ENCODE results near the gene BTBD3. TPM values are rescaled to one million over a fixed set of nuclear protein-coding genes. Genes with fewer than 3 reads are reported as not detected.

BTBD3 gene
- total RNA-seq (2014; rRNA removed; shearing (Covaris generic)), result 29.6 and 35.8 TPM in 2 replicates

DNA sequence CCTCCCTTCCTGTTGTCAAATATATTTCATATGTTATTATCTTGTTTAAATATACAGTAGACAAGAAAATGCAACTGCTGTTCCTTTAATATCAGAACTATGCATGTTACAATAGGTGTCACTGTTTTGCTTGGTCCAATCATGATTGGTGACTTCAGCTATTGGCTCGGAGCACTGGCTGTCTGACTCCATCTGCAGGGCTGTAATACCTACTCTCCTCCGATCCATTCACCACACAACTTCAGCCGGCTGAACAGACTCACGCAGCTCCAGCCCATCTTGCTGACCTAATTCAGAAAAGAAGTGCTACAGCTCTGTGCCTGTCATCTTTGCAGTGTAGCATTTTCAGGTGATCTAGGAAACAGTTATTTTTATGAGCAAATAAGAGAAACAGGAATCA is at the start of gene BTBD3:
BTBD3 (plus strand) TSS at position 231 of the 400 bp plus-strand sequence. CDS start 383 bp downstream, outside the sequence.
- no peak for DNase-seq (ENCODE audit: low spot score)

DNA sequence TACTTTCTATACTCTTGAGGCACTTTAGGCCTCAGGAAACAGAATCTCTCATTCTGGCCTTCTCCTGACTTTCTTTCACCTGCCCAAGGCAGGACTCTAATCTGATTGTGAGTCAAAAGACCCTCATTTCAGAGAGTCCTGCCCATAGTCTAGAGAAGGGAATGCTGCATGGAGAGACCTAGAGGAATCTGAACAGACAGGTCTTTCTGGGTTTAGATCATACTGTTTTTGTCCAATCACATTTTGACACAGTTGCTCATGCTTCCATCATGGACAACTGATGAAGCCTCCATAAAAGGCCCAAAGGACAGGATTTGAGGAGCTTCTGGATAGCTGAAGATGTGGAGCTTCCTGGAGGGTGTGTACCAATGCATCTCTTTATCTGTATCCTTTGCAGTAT is 48.1 kb upstream of the BTBD3 start:
- DNase-seq (ENCODE audit: low spot score), result no peak

DNA sequence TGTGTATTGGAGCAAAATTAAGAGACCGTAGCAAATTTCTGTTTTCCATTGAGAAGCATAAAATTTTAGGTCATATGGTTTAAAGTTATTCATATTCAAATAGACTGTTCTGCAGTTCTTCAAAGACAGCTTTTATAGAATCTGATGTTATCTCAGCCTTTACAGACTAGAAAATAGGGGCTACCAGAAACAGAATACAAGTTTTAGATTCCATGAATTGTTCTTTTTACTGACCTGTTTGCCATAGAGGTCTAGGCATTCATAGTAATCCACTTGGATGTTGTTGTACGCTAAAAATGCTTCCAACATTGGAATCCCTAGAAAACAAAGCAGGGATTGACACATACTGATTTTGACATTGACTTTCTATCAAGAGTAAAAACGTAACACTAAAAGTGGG is 47.3 kb upstream of the BTBD3 start:
- no peak for DNase-seq (ENCODE audit: low spot score)

DNA sequence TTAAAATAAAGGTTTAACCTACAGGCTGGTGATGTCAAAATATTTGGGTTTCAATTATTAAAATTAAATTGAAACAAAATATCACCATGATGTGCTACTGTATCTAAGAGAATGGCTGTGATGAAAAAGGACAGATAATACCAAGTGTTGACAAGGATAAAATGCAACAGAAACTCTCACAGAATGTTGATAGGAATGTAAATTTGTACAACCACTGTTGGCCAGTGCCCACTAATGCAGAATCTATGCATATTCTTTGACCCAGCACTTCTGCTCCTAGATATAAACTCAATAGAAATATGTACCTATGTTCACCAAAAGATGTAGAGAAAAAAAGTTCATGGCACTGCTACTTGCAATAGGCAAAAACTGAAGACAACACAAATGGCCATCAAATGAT is 41.1 kb upstream of the BTBD3 start:
- DNase-seq (ENCODE audit: low spot score), result no peak

- DNase-seq (ENCODE audit: low spot score), result peak; percentile 6
These were observed 37.0 kb upstream of the BTBD3 start for GRCh38 chr20:11880680-11881079.

GRCh38 chr20:11881449-11881848 is 36.2 kb upstream of the BTBD3 start:
- DNase-seq (ENCODE audit: low spot score), result no peak

DNA sequence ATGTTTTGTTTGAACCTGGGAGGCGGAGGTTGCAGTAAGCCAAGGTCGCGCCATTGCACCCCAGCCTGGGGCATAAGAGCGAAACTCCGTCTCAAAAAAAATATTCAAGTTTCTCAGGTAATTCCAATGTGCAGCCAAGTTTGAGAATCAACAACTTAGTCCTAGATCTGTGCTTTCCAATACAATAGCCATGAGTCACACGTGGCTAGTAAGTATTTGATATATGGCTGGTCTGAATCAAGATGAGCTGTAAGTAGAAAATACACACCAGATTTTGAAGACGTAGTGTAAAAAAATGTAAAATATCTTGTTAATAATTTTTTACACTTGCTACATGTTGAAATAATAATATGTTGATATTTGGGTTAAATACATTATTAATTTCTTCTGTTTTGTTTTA is 35.0 kb upstream of the BTBD3 start:
- no peak for DNase-seq (ENCODE audit: low spot score)

- DNase-seq (ENCODE audit: low spot score), result no peak
These were observed 29.0 kb upstream of the BTBD3 start for GRCh38 chr20:11888648-11889047.

DNA sequence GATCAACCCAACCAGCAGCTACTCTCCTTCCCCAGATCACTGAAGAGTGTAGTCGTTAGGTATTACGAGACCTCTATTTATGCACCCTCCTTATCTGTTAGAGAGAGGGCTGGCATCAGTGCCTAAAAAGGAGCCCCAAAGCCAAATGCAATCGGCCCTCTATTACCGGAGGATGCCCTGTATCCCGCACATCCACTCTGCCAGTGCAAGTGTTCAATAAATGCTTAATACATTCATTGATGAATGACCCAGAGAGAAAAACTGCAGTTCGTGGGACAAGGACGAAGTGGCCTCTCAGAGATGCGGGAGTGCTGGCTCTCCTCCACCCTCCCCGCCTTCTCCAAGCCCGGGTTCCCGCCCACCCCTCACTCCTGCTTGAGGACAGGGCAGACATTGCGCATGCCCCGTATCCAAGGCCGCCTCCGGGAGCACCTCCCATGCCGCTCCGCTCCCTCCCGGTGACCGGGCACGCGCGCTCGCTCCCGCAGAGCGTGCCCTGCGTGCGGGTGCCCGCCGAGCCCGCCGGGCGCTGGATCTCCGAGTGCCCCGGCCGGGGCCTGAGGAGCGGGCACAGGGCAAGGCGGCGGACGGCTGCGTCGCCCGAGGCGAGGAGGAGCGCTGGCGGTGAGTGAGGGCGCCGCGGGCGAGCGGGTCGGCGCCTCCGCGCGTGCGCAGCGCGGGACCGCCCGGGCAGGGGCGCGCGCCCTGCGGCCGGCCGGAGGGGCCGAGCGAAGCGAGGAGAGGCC is 27.2 kb upstream of the BTBD3 start:
- DNase-seq (ENCODE audit: low spot score), result peak; percentile 89

GRCh38 chr20:11891077-11891775 is 26.5 kb upstream of the BTBD3 start:
- peak; percentile 31 for DNase-seq (ENCODE audit: low spot score)

- peak; percentile 78 for DNase-seq (ENCODE audit: low spot score)
These were observed 25.7 kb upstream of the BTBD3 start for GRCh38 chr20:11891776-11892545.

DNA sequence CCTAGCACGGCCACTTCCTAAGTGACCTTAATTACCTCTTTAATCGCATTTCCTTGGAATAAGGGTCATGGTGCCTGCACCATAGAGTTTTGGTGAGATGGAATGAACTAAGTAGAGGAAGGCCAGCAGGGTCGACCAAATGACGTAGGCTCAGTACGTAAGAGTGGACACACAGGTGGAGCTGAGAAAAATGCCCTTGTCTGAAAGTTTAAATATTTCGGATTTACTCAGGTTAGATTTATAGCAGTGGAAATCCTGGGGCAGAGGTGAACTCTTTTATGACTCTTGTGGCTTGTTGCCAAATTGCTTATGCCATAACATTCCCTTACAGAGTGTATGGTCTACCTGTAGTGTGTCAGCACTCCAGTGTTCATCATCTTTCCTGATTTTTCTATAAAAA is 23.6 kb upstream of the BTBD3 start:
- no peak for DNase-seq (ENCODE audit: low spot score)

GRCh38 chr20:11895861-11896387 is 21.8 kb upstream of the BTBD3 start:
- DNase-seq (ENCODE audit: low spot score), result no peak

DNA sequence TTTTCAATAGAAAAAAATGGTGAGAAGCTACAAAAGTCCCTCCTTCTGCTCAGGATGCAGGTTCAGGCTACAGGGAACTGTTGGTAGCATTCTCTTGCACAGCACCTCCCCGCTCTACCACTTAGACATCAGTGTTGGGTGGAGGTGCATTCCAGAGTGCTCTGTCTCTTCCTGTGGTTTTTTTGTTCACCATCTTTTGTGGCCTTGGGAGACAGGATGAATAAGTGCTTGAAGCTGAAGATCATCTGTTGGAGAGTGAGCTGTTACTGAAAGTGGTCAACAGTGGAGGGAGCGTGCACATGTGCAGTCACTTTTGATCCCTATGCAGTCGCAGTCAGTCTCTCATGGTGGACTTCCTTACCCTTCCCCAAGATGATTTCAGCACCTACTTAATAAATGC is 16.6 kb upstream of the BTBD3 start:
- peak; percentile 94 for DNase-seq (ENCODE audit: low spot score)

- peak; percentile 35 for DNase-seq (ENCODE audit: low spot score)
These were observed 15.4 kb upstream of the BTBD3 start for GRCh38 chr20:11902285-11902697.

- no peak for DNase-seq (ENCODE audit: low spot score)
These were observed 12.1 kb upstream of the BTBD3 start for GRCh38 chr20:11905460-11906179.

DNA sequence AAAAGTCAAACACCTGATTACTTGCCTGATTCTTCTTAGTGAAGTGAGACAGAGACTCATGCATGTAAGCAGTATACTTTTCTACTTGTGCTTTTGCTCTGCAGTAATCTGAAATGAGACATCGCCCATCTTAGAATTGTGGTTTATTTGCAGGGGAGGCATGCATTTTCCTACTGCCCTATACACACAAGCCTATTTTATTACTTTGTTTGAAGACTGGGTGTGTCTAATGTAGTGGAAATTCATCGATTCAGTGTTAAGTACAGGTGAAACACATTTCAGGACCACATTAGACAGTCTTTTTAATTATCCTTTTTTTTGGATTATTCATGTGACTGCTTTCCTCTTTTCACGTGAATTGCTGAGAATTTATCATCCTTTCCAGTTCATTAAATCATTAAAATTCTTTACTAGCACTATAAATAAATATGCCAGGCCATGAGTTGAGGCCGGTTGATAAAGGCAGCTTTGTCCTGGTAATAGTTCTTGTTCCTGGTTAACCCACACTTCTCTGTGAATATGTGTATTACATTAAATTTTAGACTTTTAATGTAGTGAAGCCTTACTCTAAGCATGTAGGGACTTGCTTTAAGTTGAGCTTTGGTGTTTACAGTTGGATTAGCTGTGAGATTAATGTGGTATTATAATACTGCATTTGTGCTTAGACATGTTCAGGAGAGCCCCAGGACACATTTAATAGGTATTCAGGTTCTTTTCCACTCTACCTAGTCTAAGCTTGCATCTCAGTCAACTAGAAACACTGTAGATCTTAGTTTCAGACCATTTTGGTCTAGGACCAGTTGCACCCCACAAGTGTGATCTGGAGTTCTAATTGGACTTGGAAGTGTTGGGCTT is 10.8 kb upstream of the BTBD3 start:
- no peak for DNase-seq (ENCODE audit: low spot score)

DNA sequence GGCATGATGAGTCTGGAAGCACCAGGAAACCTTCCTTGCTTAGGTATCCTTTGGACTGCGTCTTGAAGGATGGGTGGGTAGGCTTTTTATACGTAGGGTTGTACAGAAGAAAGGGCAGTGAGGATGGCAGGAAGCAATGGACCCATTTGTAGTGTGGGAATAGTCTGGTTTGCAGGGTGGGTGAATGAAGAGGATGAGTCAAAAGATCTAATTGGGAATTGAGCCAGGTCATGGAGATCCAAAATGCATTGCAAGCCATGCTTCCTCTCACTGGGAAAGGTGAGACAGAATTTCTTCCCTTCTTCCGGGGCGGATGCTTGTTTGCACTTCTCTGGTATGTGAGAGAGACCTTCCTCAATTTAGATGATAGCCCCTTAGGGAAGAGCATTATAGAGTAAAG is 10.1 kb upstream of the BTBD3 start:
- DNase-seq (ENCODE audit: low spot score), result peak; percentile 27

GRCh38 chr20:11912013-11912658 is 5.6 kb upstream of the BTBD3 start:
- DNase-seq (ENCODE audit: low spot score), result no peak

Data from A172 (cell line).